Stimulated activated CD8-positive, alpha-beta memory T cell treated with anti-CD3 and anti-CD28 coated beads, Interleukin-4, amount 100 ng/mL, for 4 hours (primary cell): Measurements from ENCODE around the gene CRISP1.
"Not testable (repeated sequence)": the region's sequence is repeated elsewhere in the genome, so short reads cannot be mapped to it uniquely, and the experiment has no call there.

Experiments used
- DNase-seq, 2 donors: peaks; one replicate each; pipeline ENCODE4 v3.0.0-alpha.2; 2020; ENCODE audit warnings: low read depth in 2 of 2, low spot score in 1 of 2

The CRISP1 gene

DNA sequence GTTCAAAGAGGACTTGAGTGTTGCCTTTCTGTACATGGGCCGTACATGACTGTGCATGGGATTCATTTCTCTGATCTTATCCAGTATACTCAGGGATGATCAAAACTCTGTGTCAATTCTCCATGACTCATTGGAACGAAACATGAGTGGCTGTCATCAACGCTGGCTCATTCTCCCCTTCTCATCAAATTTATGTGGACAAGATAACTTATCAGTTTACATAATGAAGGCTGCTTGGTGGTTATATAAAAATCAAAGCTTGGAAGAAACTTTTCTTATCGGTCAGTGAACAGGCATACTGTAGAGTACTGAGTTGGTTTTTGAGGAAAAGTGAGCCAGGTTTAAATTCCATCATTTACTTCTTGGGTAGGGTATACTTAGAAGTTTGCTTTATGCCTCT, 24.9 kb downstream of the CRISP1 start:
- no peak for DNase-seq

DNA sequence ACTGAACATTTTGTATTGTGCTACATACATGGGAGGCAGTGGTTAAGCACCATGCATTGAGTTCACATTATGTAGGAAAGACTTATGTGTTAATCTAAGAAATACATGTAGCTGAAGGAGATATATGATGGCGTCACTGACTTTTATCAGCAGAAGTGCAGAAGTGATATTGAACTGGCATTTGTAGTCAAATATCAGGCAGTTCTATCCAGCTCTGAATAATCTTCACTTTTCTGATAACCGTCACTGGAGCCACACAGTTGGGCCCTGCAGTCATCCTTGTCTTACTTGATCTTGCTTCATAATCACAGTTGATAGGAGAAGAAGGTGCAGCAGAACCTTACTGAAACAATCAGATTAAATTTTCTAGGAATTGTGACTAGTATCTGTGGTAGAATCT, 26.4 kb downstream of the CRISP1 start:
- no peak for DNase-seq

DNA sequence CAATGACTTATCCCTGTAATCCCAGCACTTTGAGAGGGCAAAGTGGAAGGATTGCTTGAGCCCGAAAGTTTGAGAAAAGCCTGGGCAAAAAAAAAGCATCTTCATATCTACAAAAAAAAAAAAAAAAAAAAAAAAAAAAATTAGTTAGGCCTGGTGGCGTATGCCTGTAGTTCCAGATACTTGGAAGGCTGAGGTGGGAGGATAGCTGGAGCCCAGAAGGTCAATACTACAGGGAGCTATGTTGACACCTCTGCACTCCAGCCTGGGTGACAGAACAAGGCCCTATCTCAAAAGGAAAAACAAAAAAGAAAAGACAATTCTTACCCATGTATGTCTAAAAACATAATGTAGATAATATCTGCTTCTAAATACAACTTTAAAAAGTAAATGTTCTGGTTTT, 27.2 kb downstream of the CRISP1 start:
- DNase-seq, result no peak

DNA sequence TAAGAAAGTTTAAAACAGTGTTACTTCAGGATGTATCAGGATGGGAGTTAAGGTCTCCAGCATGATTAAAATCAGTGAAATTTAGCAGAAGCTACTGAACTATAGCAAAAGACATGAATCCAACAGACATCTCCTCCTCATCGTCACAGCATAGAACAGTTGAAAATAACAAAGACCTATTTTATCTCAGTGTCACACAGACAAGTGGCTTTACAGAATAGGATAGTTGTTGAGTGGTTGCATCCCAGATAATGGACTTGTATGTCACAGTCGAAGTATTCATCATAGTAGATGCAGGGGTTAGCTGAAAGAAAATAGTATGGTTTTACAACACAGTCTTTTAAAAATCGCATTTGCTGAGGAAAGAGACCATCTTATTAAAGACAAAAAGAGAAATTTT, 31.2 kb downstream of the CRISP1 start:
- no peak for DNase-seq

DNA sequence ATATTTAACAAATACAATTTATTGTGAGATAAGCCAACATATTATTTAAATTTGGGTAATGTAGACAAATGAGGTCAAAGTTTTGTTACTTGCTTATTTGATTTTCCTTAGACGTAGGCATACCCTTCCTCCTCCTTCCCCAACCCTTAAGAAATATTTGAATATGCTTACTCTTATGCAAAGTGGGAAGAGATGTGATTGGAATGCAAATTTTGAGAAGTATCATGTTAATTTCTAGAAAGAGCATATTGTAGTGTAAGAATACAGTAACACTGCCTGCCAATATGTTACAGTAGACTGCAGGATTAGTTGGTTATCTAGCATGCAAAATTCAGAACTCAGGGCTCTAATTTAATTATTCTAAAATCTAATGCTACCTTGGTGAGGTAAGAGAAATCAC, 32.9 kb downstream of the CRISP1 start:
- no peak for DNase-seq

DNA sequence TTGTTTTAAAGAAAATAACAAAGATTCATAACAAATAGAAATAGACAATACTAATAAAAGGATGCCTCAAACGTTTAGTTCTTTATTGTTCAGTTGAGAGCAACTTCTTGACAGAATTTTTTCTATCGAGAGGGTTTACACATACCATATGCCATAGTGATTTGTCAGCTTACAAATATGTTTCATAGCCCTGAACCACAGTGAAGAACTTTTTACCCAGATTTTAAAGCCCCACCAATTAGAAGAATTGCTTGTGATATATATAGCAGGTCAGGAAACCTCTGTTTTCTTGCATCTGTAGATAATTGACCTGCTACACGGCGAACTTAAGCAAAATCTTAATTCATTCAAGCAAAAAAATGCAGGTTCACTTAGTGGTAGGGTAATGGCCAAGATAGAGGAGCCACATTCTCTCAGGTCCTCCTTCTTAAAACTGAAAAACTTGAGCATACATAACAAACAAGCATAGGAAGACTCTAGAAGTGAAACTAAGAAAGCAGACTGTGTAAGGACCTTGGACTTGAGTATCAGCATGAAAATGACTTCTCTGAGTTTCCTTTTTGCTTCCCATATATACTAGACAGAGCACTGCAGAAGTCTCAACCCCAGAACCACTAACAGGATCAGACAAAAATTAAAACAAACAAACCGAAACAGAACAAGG, 39.5 kb downstream of the CRISP1 start:
- DNase-seq, result no peak

DNA sequence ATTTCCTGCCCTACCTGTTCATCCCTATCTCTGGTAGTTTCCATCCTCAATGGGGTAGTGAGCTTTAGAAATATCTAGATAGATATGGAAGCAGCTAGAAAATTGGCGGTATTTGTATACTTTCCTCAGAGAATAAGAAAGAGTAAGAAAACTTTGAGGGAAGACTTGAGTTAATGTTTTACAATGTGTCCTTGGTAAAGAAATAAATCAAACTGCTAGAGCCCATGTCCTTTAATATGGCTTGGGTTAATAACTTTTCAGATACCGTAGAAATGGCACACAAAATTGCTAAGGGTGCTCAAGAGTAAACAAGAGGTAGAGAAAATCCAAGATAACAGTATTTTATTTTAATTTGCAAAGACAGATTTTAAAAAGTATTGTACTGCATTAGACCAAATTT, 51.2 kb downstream of the CRISP1 start:
- no peak for DNase-seq

DNA sequence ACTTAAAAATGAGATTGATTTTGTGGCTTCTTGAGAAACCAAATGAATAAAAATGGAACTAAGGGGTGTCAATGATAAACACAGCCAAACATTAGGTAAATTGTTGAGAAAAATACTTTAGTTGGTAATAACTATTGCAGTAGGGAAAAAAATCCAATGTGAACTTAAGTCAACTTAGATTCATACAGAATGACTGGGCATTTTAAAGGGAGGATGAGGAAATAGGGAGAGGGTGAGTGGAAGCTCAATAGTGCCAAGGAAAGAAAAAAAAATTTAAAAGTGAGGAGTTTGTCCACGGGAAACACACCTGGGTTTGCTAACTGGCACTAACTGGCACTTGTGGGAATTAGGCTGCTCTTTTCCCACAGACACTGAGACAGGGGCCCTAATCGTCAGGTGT, 53.1 kb downstream of the CRISP1 start:
- DNase-seq, result no peak

DNA sequence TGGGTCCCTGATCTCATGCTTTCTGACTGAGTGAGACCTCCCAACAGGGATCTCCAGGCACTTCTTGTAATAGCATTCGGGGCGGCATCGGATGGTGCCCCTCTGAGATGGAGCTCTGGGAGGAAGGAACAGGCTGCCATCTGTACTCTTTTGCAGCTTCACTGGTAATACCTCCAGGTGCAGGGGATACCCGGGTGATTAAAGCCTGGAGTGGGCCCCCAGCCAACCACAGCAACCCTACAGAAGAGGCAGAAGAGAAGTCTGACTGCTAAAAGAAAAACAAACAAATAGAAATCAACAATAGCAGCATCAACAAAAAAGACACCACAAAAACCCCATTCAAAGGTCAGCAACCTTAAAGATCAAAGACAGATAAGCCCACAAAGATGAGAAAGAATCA, 60.2 kb downstream of the CRISP1 start:
- no peak for DNase-seq

DNA sequence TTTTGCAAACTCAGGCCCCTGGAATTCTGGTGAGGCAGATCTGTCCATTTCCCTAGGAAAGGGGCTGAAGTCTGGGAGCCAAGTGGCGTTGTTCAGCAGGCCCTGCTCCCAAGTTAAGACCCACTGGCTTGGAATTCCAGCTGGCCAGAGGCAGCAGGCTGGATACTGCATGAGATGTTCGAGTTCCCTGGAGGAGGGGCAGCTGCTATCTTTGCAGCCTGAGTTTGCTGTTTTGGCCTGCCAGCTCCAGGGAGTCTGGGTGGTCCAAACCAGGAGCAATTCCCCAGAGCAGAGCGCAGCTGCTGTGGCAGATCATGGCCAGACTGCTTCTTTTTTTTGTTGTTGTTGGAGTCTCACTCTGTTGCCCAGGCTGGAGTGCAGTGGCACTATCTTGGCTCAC, 61.1 kb downstream of the CRISP1 start:
- no peak for DNase-seq

DNA sequence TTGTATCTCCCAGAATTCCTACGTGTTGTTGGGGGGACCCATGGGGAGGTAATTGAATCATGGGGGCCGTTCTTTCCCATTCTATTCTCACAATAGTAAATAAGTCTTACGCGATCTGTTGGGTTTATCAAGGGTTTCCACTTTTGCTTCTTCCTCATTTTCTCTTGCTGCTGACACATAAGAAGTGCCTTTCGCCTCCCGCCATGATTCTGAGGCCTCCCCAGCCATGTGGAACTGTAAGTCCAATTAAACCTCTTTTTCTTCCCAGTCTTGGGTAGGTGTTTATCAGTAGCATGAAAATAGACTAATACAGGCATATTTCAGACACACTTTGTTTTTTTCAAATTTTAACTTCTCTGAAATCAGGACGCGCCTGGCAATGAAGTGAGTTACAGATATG, 64.8 kb downstream of the CRISP1 start:
- no peak for DNase-seq

DNA sequence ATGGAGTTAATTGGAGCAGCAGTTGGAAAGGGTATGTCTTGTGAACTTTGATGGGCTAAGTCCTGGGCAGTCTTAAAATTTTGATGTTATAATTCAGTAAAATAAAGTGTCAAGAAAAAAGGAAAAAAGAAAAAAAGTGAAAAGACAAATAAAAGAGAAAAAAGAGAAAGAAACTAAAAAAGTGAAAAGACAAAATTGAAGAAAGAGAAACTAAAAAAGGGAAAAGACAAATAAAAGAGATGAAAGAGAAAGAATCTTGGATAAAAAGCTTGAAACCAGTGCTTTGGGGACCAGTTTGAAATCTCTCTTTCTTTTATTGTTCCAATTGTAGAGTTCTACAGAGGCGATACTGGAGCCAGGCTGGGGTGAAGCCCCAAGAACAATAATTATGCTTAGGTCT, 67.2 kb downstream of the CRISP1 start:
- no peak for DNase-seq

DNA sequence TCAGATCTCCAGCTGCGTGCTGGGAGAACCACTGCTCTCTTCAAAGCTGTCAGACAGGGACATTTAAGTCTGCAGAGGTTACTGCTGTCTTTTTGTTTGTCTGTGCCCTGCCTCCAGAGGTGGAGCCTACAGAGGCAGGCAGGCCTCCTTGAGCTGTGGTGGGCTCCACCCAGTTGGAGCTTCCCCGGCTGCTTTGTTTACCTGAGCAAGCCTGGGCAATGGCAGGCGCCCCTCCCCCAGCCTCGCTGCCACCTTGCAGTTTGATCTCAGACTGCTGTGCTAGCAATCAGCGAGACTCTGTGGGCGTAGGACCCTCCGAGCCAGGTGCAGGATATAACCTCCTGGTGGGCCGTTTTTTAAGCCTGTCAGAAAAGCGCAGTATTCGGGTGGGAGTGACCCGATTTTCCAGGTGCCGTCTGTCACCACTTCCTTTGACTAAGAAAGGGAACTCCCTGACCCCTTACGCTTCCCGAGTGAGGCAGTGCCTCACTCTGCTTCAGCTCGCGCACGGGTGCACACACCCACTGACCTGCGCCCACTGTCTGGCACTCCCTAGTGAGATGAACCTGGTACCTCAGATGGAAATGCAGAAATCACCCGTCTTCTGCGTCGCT, 69.4 kb downstream of the CRISP1 start:
- not testable (repeated sequence) for DNase-seq

DNA sequence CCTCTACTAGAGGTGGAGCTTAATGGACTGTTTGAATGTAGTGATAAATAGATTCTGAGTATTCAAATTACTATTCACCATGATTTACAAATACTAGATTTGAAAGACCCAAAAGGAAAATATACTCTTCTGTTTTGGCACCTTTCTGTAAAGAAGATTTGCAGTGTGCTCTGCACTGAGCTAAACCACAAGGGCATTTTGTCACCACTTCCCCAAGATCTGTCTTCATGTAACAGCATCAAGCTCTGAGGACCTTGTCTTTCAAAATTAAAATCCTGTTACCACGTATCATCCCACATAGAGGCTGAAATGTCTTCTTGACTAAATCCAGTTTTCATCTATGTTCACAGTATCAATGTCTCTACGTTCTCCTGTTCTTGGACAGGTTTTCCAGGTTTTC, 76.0 kb downstream of the CRISP1 start:
- no peak for DNase-seq

DNA sequence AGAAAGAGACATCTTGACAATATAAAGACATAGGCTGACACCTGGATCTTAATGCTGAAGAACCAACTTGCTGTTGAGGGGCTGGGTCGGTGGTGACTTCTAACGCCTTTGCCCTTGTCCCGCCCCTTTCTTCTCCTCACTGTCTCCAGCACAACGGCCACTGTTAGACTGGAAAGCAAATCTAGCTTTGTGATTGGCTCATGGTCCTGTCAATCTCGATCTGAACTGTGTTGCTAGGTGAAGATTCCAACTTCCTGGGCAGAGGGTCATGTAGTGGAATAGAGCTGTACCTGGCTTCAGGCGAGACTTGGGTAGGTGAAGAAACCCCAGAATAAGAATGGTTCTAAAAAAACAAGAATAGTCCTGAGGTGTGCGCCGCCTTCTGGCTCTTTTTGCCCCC, 79.2 kb downstream of the CRISP1 start, which contains the start of gene PGK2:
Gene PGK2, minus strand, starts transcription at position 110 of the 400 bp plus-strand sequence. Its CDS starts 98 bp downstream, at position 12.
- no peak for DNase-seq

DNA sequence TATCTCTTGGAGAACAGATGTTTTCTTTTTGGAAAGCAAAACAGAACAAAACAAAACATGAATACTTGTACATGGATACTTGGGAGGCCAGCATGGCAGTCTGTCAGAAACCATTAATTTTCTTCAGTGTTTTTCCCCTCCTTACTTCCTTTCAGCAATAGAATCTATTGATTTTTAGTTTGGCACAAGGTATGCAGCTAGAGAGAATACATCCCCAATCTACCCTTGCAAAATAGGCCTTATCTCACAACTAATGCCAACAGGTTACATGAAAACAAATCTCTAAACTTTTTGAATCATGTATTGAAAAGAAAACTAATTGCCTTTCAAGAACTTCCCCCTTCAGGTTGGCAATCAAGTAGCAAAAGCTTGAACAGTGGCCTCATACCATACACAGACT, 82.1 kb downstream of the CRISP1 start:
- DNase-seq, result no peak
